Mammary epithelial cell (primary cell): ENCODE data around the gene TMPRSS11B.

Experiments
- EZH2 ChIP-seq: IDR thresholded peaks from 2 replicates; pipeline ENCODE4 v1.6.1; 2012; ENCODE audit warnings: low read length, inconsistent platforms, borderline replicate concordance
- TF ChIP-seq, protein P1 (sequence below), 2 donors: IDR thresholded peaks in 1 of 2; conservative IDR thresholded peaks in 1 of 2; 2 replicates each; pipeline ENCODE4 v1.5.1; 2011 to 2012; ENCODE audit warnings: inconsistent platforms in 2 of 2, low read length in 2 of 2, mild to moderate bottlenecking in 2 of 2, control low read depth in 1 of 2, low read depth in 1 of 2; ENCODE audit not compliant: insufficient read depth in 1 of 2; ENCODE audit errors: extremely low read depth in 1 of 2

DNA sequence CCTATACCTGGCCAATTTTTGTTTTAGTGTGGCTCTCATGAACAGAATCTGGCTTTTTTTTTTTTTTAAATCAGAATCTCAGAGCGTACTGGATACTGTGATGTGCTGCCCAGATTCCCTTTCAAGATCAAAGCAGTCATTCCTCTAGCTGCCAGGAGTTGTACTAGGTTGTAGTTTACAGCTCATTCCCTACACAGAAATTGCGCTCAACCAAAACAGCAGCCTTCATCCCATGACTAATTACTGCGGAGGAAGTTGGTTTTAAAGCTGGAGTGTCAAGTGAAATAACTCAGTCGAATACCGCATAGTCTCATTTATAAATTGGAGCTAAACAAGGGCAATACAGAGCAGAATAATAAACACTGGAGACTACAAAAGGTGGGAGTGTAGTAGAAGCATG is 12.2 kb upstream of the TMPRSS11B start:
- TF ChIP-seq, protein P1, sequence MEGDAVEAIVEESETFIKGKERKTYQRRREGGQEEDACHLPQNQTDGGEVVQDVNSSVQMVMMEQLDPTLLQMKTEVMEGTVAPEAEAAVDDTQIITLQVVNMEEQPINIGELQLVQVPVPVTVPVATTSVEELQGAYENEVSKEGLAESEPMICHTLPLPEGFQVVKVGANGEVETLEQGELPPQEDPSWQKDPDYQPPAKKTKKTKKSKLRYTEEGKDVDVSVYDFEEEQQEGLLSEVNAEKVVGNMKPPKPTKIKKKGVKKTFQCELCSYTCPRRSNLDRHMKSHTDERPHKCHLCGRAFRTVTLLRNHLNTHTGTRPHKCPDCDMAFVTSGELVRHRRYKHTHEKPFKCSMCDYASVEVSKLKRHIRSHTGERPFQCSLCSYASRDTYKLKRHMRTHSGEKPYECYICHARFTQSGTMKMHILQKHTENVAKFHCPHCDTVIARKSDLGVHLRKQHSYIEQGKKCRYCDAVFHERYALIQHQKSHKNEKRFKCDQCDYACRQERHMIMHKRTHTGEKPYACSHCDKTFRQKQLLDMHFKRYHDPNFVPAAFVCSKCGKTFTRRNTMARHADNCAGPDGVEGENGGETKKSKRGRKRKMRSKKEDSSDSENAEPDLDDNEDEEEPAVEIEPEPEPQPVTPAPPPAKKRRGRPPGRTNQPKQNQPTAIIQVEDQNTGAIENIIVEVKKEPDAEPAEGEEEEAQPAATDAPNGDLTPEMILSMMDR (conservative IDR thresholded peaks at IDR 0.05 in 1 of 2, IDR thresholded peaks at IDR 0.05 in 1 of 2; ENCODE audit: extremely low read depth in 1 of 2, insufficient read depth in 1 of 2, low read depth in 1 of 2, low read length in 2 of 2) = no peak
- no peak for TF ChIP-seq EZH2
